Left kidney (tissue), 2 donors: ENCODE results near the gene CRACR2B. TPM values are rescaled to one million over a fixed set of nuclear protein-coding genes. Genes with fewer than 3 reads are reported as not detected.

ENCODE experiments used
- DNase-seq: peaks from one replicate; pipeline ENCODE4 v3.0.0-alpha.2; 2013
- polyA plus RNA-seq: library from polyadenylated mRNA; unstranded; fragments of 120-200 nt; gene quantifications from one replicate; pipeline ENCODE4 v1.2.1, GENCODE V29; 2013; ENCODE audit not compliant: insufficient read length

Gene CRACR2B
- polyA plus RNA-seq, 1 donor = 9.9 TPM

GRCh38 chr11:852762-853161 lies 25.0 kb downstream of the CRACR2B start:
- DNase-seq = no peak

- no peak for DNase-seq
These were observed 26.1 kb downstream of the CRACR2B start for GRCh38 chr11:853682-854448.

- DNase-seq = no peak
These were observed 27.0 kb downstream of the CRACR2B start for GRCh38 chr11:854601-855329.

DNA sequence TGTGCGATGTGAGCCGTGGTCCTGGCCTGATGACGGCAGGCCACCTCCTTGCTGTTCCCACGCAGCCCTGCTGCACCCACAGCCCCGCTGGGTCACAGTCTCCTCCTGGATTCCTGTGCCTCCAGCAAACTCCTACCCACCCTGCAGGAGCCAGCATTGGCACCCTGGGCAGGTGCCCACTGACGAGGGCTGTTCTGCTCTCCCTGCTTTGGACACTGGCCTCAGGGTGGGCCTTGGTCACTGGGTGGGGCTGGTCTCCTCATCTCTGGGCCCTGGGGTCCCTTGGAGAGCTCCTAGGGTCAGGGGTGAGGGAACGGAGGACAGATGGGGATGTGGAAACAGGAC lies 27.6 kb downstream of the CRACR2B start:
- no peak for DNase-seq

DNA sequence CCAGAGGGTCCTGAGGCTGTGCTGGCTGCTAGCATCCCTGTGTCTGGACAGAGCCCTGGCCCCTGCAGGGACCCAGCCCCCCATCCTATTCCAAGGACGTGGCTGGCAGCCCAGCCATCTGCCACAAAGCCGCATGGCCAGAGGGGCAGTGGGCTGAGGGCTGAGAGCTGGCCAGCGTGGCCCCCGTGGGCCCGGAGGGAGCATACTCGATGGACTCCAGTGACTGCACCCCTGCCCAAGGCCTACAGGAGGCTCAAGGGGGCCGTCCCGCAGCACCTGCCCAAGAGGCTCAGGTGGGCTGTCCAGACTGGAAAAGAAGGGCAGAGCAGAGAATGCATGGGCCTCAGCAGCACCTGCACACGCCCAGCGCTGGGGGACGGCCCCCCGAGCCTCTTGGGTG lies 28.1 kb downstream of the CRACR2B start:
- no peak for DNase-seq

DNA sequence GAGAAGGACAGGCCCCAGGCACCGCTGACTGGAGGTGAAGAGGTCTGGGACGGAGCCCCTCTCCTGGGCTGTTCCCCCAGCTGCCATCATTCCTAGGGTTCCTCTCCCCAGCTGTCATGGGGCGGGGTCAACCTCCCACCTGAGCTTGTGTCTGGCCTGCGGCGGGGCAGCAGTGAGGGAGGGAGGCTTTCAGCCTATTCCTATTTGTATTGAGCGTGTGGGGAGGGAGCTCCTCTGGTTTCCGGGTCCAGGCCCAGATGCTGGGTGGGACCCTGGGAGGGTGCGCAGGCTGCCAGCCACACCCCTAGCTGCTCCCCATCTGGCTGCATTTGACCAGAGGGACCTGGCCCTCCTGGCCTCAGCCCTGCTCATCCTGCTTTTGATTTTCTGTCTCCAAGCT lies 28.7 kb downstream of the CRACR2B start:
- DNase-seq = no peak

GRCh38 chr11:858053-858761 lies 30.5 kb downstream of the CRACR2B start:
- DNase-seq = no peak

DNA sequence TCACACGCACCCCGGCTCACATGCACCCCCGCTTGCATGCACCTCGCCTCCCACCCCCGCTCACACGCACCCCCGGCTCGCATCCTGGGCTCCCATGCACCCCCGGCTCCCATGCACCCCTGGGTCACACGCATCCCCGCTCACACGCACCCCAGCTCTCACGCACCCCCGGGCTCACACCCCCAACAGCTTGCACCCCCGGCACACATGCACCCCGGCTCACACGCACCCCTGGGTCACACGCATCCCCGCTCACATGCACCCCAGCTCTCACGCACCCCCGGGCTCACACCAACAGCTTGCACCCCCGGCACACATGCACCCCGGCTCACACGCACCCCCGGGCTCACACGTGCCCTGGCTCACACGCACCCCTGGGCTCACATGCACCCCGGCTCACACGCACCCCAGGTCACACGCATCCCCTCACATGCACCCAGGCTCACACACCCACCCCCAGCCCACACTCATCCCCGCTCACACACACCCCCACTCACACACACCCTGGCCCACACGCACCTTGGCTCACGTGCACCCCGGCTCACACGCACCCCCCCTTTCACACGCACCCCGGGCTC lies 31.1 kb downstream of the CRACR2B start:
- no peak for DNase-seq

- no peak for DNase-seq
These were observed 31.8 kb downstream of the CRACR2B start for GRCh38 chr11:859394-860131.

DNA sequence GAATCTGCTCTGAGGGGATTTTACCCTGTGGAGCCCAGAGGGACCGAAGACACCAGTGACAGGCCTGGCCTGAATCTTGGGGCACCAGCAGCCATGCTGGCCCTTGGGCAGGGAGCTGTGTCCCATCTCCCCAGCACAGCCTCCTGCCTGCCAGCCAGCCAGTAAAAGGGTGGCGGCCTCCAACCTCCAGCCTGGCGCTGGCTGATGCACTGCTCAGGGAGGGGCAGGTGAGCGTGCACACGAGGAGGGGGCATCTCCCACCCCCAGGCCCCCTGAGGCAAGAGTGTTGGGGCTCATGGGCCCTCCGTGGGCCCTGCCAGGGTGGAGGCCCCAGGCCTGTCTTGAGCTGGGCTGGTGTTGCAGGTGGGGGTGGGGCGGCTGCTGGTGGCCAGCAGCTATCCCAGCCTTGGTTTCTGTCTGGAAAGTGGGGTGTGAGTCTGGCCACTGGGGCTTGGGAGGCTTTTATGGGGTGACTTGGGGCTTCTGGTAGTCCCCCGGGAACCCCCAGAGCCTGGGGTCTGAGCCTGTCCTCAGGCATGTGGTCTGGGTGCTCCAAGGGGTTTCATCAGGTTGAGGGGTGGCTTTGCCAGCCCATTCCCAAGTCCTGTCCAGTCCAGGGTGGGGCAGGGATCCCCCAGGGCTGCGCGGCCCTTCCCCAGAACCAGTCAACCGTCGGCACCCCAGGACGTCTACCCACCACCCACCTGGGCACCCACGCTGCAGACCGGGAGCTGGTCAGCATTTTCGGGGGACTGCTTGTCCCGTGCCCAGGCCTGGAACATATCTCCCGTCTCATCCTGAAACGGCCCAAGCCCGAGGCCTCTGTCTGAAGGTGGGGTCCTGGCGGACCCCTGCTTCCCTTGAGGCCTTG lies 32.8 kb downstream of the CRACR2B start:
- no peak for DNase-seq

- no peak for DNase-seq
These were observed 33.4 kb downstream of the CRACR2B start for GRCh38 chr11:861105-861479.

DNA sequence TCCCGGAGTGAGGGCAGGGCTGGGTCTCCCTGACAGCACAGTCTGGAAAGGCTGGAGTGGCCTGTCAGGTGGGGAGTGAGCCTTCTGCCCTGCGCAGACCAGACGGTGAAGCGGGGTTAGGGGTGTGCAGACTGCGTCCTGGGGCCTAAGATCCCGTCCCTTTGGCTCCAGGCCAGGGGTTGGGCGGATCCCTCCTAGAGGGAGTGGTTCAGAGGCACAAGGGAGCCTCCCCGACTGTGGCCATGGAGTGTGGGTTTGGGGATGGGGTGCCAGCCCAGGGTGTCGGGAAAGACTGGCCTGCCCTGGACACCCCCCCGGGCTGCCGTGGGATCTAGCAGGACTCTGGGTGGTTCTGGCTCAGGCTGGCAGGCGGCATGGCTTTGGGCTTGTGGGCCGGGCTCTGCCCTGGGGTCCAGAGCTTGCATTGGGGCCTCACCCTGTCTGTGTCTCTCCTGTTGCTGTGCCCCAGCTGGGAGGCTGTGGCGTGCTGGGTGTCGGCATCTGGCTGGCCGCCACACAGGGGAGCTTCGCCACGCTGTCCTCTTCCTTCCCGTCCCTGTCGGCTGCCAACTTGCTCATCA lies 34.5 kb downstream of the CRACR2B start:
- DNase-seq = no peak

- no peak for DNase-seq
These were observed 34.9 kb downstream of the CRACR2B start for GRCh38 chr11:862696-863022.

- no peak for DNase-seq
These were observed 35.5 kb downstream of the CRACR2B start for GRCh38 chr11:863023-863909.

DNA sequence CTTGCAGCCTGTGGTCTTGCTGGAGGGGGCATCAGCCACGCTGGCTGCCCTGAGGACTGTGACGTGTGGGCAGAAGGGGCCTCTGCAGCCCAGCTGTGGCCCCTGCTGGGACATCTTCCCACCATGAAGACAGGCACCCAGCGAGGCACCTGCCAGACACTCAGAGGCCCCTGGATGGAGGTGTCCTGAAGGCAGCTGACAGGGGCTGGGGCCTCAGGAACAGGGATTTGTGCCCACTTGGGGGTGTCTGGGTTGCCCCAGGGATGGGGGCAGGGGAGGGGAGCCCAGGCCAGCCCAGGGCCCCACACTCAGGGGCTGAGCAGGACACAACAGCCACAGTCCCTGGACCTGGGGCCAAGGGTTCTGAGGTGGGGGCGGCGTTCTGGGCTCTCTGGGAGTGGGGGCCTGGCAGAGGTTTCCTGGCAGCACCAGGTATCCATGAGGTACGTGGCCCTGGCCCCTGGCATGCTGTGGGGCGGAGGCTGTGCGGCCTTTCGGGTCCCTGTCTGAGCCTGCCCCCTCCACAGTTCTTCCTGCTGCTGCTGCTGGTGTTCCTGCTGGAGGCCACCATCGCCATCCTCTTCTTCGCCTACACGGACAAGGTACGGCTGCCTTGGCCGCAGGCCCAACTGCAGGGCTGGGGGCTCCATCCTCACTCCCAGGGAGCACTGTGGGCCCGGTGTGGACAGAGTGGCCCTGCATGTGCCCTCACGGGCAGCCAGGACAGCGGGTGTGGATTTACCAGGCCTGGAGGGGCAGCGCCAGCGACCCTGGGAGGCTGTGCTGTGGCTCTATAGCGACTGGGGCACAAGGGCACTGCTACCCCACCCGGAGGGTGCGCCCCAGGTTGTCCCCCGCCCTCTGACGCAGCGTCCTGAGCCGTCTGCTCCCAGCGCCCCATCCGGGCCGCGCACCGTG lies 36.5 kb downstream of the CRACR2B start:
- no peak for DNase-seq

DNA sequence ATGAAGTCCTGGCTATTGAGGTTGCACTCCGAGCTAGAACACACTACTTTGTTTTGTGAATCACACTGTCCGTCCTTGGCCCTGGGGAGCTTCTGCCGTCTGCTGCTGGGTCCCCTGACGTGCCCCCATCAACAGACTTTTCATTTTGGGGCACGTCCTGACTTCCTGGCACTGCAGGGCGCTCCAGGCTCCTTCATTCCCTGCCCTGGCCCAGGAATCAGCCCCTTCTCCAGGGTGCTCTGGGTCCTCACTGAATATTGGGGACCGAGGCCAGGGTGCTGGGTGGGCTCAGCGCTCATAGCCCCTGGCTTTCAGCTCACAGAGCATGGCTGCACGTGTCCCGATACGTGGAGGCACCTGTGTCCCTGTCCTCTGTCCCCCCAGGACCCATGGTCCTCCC lies 37.2 kb downstream of the CRACR2B start:
- DNase-seq = no peak

DNA sequence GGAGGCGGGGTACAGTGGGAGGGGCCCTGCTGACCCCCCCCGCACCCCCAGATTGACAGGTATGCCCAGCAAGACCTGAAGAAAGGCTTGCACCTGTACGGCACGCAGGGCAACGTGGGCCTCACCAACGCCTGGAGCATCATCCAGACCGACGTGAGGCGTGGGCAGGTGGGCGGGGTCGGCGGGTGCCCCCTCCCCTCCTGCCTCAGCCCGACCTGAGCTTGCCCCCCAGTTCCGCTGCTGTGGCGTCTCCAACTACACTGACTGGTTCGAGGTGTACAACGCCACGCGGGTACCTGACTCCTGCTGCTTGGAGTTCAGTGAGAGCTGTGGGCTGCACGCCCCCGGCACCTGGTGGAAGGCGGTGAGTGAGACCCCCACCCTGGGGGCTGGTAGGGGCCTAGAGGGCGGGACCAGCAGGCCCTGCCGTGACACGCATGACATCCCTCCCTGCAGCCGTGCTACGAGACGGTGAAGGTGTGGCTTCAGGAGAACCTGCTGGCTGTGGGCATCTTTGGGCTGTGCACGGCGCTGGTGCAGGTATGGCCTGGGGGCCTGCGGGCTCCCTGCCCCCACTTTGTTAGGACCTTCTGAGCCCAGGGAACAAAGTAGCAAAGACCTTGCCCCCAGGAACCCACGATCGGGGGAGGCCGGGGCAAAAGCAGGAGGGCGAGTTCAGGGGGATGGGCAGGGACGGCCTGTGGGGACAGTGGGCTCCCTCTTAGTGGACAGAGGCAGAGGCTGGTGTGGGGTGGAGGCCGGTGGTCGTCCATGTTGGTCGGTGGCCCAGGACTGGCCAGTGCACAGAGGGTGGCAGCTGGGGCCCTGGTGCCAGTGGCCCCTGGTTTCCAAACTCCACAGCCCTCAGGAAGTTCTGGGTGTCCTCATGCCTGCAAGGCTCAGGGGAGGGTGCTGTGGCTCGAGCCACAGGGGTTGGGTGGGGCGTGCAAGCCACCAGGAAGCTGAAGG lies 38.0 kb downstream of the CRACR2B start:
- DNase-seq = no peak
